Measurements from ENCODE around the gene NUDT7.
A peak's percentile ranks its signal among the peaks of the same experiment; 100 is the strongest.

GRCh38 chr16:77782694-77783093 is 60.4 kb downstream of the NUDT7 start:
- no peak for TF ChIP-seq EZH2 (IDR thresholded peaks at IDR 0.05; ENCODE audit: borderline replicate concordance, low read depth, low read length, severe bottlenecking)
- TF ChIP-seq CTCF (IDR thresholded peaks at IDR 0.05; ENCODE audit: extremely low read depth in 1 of 2, insufficient read depth in 1 of 2, low read depth in 1 of 2, low read length in 2 of 2) = peak; percentile 9 to 15
- no peak for TF ChIP-seq POLR2A (IDR thresholded peaks at IDR 0.05; ENCODE audit: low read depth, low read length)
- TF ChIP-seq POLR2AphosphoS5 (IDR thresholded peaks at IDR 0.05; ENCODE audit: insufficient read depth, low read depth, low read length) = no peak
- TF ChIP-seq JUN (IDR thresholded peaks at IDR 0.05; ENCODE audit: borderline replicate concordance, insufficient read depth, insufficient read length, low read depth) = no peak
- TF ChIP-seq FOS (IDR thresholded peaks at IDR 0.05; ENCODE audit: borderline replicate concordance, insufficient read depth, low read length) = no peak
- no peak for TF ChIP-seq MAX (IDR thresholded peaks at IDR 0.05; ENCODE audit: insufficient read depth, insufficient read length)

Measured in endothelial cell of umbilical vein (primary cell).